OCI-LY1 (cell line): ENCODE measurements around the gene BOC.

Experiments used
- H2AFZ ChIP-seq: fragments of 200-600 bp; sonication (generic), shearing (Covaris generic); 2 replicates; pipeline ENCODE4 v1.6.0; 2014; ENCODE audit warnings: antibody characterized with exemption, mild to moderate bottlenecking, low read length
- H3F3A ChIP-seq: fragments of 200-600 bp; sonication (generic), shearing (Covaris generic); 2 replicates; pipeline ENCODE4 v1.6.0; 2014; ENCODE audit warnings: mild to moderate bottlenecking, antibody characterized with exemption, low read length, moderate library complexity; ENCODE audit not compliant: insufficient read depth
- H3K27ac ChIP-seq: fragments of 200-600 bp; sonication (generic); 2 replicates; pipeline ENCODE4 v1.5.1; 2014; ENCODE audit warnings: low read length, mixed run types, mild to moderate bottlenecking, low read depth; ENCODE audit not compliant: poor library complexity, severe bottlenecking
- H3K27me3 ChIP-seq: fragments of 200-600 bp; sonication (generic); 2 replicates; pipeline ENCODE4 v1.6.0; 2014; ENCODE audit warnings: antibody characterized with exemption, mild to moderate bottlenecking, low read length, moderate library complexity; ENCODE audit not compliant: insufficient read depth
- H3K36me3 ChIP-seq: fragments of 200-600 bp; sonication (generic); 2 replicates; pipeline ENCODE4 v1.6.1; 2014; ENCODE audit warnings: mild to moderate bottlenecking, antibody characterized with exemption, low read length, moderate library complexity, mixed read lengths; ENCODE audit not compliant: insufficient read depth
- H3K4me1 ChIP-seq: fragments of 200-600 bp; sonication (generic); 2 replicates; pipeline ENCODE4 v1.5.1; 2014; ENCODE audit warnings: mild to moderate bottlenecking, low read length, moderate library complexity; ENCODE audit not compliant: insufficient read depth, severe bottlenecking
- H3K4me2 ChIP-seq: fragments of 200-600 bp; sonication (generic), shearing (Covaris generic); 2 replicates; pipeline ENCODE4 v1.6.1; 2014; ENCODE audit warnings: low read length
- H3K4me3 ChIP-seq: fragments of 200-600 bp; sonication (generic); 2 replicates; pipeline ENCODE4 v1.5.1; 2014; ENCODE audit warnings: low read length, low read depth, mild to moderate bottlenecking, mixed read lengths; ENCODE audit not compliant: poor library complexity, severe bottlenecking
- H3K79me2 ChIP-seq: fragments of 200-600 bp; shearing (Covaris generic); 2 replicates; pipeline ENCODE4 v1.6.1; 2016; ENCODE audit warnings: mixed run types, low read length, mixed read lengths; ENCODE audit not compliant: insufficient read depth
- H3K9ac ChIP-seq: fragments of 200-600 bp; sonication (generic), shearing (Covaris generic); 2 replicates; pipeline ENCODE4 v1.6.1; 2014; ENCODE audit warnings: mild to moderate bottlenecking, low read length, mixed read lengths
- H3K9me2 ChIP-seq: fragments of 200-600 bp; sonication (generic), shearing (Covaris generic); 2 replicates; pipeline ENCODE4 v1.6.1; 2014; ENCODE audit warnings: low read depth, mild to moderate bottlenecking, low read length, mixed read lengths
- H3K9me3 ChIP-seq: fragments of 200-600 bp; shearing (Covaris generic); 2 replicates; pipeline ENCODE4 v1.6.1; 2014; ENCODE audit warnings: low read length, mixed read lengths
- H4K20me1 ChIP-seq: fragments of 200-600 bp; sonication (generic), shearing (Covaris generic); 2 replicates; pipeline ENCODE4 v1.6.0; 2016; ENCODE audit warnings: mild to moderate bottlenecking, low read length; ENCODE audit not compliant: insufficient read depth
- CTCF ChIP-seq: fragments of 200-600 bp; sonication (generic), shearing (Covaris generic); IDR thresholded peaks from 2 replicates; pipeline ENCODE4 v1.5.1; 2017; ENCODE audit warnings: mild to moderate bottlenecking, antibody characterized with exemption, low read length, moderate library complexity, mixed read lengths
- EZH2 ChIP-seq: fragments of 200-600 bp; sonication (generic), shearing (Covaris generic); IDR thresholded peaks from 2 replicates; pipeline ENCODE4 v1.8.0; 2017; ENCODE audit warnings: borderline replicate concordance, mixed run types, mild to moderate bottlenecking, antibody characterized with exemption, low read length, moderate library complexity, mixed read lengths

Gene BOC

GRCh38 chr3:113218011-113218680, 6.8 kb downstream of the BOC start:
- Histone ChIP-seq H3K9me2 (no peaks in the 10 kb centered on the region), H3F3A (no peaks in the 10 kb centered on the region), H3K27me3 (no peaks in the 10 kb centered on the region), H3K4me1 (no peaks in the 10 kb centered on the region), H3K36me3 (no peaks in the 10 kb centered on the region), H3K27ac (no peak overlapping the region), H2AFZ (no peak overlapping the region), H3K4me3 (no peak overlapping the region), H3K9me3 (no peaks in the 10 kb centered on the region), H3K9ac (no peak overlapping the region), H4K20me1 (no peaks in the 10 kb centered on the region), H3K4me2 (no peak overlapping the region), H3K79me2 (no peaks in the 10 kb centered on the region)
- no peak for TF ChIP-seq EZH2
- no peak for TF ChIP-seq CTCF

- Histone ChIP-seq H3K4me2 (no peak overlapping the region), H3K4me1 (no peaks in the 10 kb centered on the region), H3K27me3 (no peaks in the 10 kb centered on the region), H3K79me2 (no peaks in the 10 kb centered on the region), H4K20me1 (no peaks in the 10 kb centered on the region), H3K27ac (no peak overlapping the region), H3K4me3 (no peak overlapping the region), H3K36me3 (no peaks in the 10 kb centered on the region), H3F3A (no peaks in the 10 kb centered on the region), H3K9me2 (no peaks in the 10 kb centered on the region), H3K9ac (no peak overlapping the region), H3K9me3 (no peaks in the 10 kb centered on the region), H2AFZ (no peak overlapping the region)
- TF ChIP-seq EZH2 (no peak), CTCF (no peak)
Observed at GRCh38 chr3:113218681-113219045, 7.3 kb downstream of the BOC start.

GRCh38 chr3:113219605-113220300, 8.4 kb downstream of the BOC start:
- H4K20me1 ChIP-seq: no peaks in the 10 kb centered on the region
- H3K9me2 ChIP-seq: no peaks in the 10 kb centered on the region
- no peaks in the 10 kb centered on the region for H3K79me2 ChIP-seq
- H2AFZ ChIP-seq: no peak overlapping the region
- no peak overlapping the region for H3K4me3 ChIP-seq
- no peaks in the 10 kb centered on the region for H3K36me3 ChIP-seq
- H3K27ac ChIP-seq: no peak overlapping the region
- no peak overlapping the region for H3K4me2 ChIP-seq
- H3F3A ChIP-seq: no peaks in the 10 kb centered on the region
- no peaks in the 10 kb centered on the region for H3K9me3 ChIP-seq
- H3K4me1 ChIP-seq: no peaks in the 10 kb centered on the region
- no peaks in the 10 kb centered on the region for H3K27me3 ChIP-seq
- TF ChIP-seq EZH2 (no peak), CTCF (no peak)
- H3K9ac ChIP-seq: no peak overlapping the region
